Hematopoietic multipotent progenitor cell treated with erythropoietin and hydrocortisone succinate and interleukin-3 and kit ligand, for 4 days (in vitro differentiated cells): ENCODE data around the gene PRM2.
A peak's percentile ranks its signal among the peaks of the same experiment; 100 is the strongest.

Experiments used
- DNase-seq: peaks from one replicate; pipeline ENCODE4 v3.0.0-alpha.2; 2015

The PRM2 gene

GRCh38 chr16:11258553-11259492 is 17.5 kb downstream of the PRM2 start:
- DNase-seq: no peak

- DNase-seq: peak; percentile 94
Measured at GRCh38 chr16:11257131-11257938, 18.9 kb downstream of the PRM2 start.

GRCh38 chr16:11256661-11257130 is 19.6 kb downstream of the PRM2 start:
- DNase-seq: no peak

GRCh38 chr16:11255737-11256660 is 20.3 kb downstream of the PRM2 start, which contains the start of gene SOCS1:
SOCS1 (minus strand) TSS chr16:11256204; CDS start chr16:11255478, 726 bp downstream.
- DNase-seq: peak; percentile 93

GRCh38 chr16:11254913-11255736 is 21.2 kb downstream of the PRM2 start:
- peak; percentile 75 for DNase-seq

GRCh38 chr16:11253995-11254912 is 22.0 kb downstream of the PRM2 start:
- DNase-seq: no peak

- DNase-seq: peak; percentile 64
Measured at GRCh38 chr16:11253009-11253994, 23.0 kb downstream of the PRM2 start.

- DNase-seq: no peak
Measured at GRCh38 chr16:11252482-11252931, 23.8 kb downstream of the PRM2 start.

GRCh38 chr16:11251525-11252481 is 24.5 kb downstream of the PRM2 start:
- DNase-seq: peak; percentile 70

GRCh38 chr16:11250786-11251524 is 25.3 kb downstream of the PRM2 start:
- DNase-seq: no peak

- DNase-seq: no peak
Measured at GRCh38 chr16:11250091-11250785, 26.0 kb downstream of the PRM2 start.

- DNase-seq: no peak
Measured at GRCh38 chr16:11249233-11250061, 26.8 kb downstream of the PRM2 start.

GRCh38 chr16:11248133-11248532 is 28.1 kb downstream of the PRM2 start:
- no peak for DNase-seq

GRCh38 chr16:11245988-11246387 is 30.3 kb downstream of the PRM2 start:
- no peak for DNase-seq

GRCh38 chr16:11245222-11245737 is 31.0 kb downstream of the PRM2 start:
- DNase-seq: no peak
